ENCODE measurements around the gene NOG.

NOG gene

GRCh38 chr17:56558088-56558487 is 35.4 kb upstream of the NOG start:
- no peak overlapping the region for H4K5ac ChIP-seq (ENCODE audit: low read length)
- H3K23ac ChIP-seq (ENCODE audit: low read length) = no peak overlapping the region
- no peak overlapping the region for H3K4me2 ChIP-seq (ENCODE audit: low read length)
- no peak overlapping the region for H3K4me3 ChIP-seq (ENCODE audit: low read length)
- H3K9ac ChIP-seq (ENCODE audit: low read length) = no peak overlapping the region
- no peak overlapping the region for H3K4ac ChIP-seq (ENCODE audit: low read depth, low read length)
- H3K4me1 ChIP-seq (ENCODE audit: control insufficient read depth, low read depth, low read length) = no peaks in the 10 kb centered on the region
- H3K27me3 ChIP-seq (ENCODE audit: insufficient read depth, low read length, poor library complexity) = no peaks in the 10 kb centered on the region
- no peak overlapping the region for H2BK15ac ChIP-seq (replicated peaks; ENCODE audit: low read depth)
- H2AK5ac ChIP-seq (ENCODE audit: low read length) = no peak overlapping the region
- no peaks in the 10 kb centered on the region for H3K79me2 ChIP-seq (ENCODE audit: control insufficient read depth, insufficient read depth, low read length)
- DNase-seq = no peak
- H2BK5ac ChIP-seq (ENCODE audit: low read length) = no peak overlapping the region
- no peaks in the 10 kb centered on the region for H3K36me3 ChIP-seq (ENCODE audit: control insufficient read depth, insufficient read depth, low read length)
- no peaks in the 10 kb centered on the region for H3K79me1 ChIP-seq (ENCODE audit: low read length)
- no peak overlapping the region for H3K27ac ChIP-seq (ENCODE audit: low read depth, low read length)
- WGBS (ENCODE audit: extremely low coverage, insufficient coverage, low lambda C conversion rate) = no CpG with 5 or more reads among the region's 7 CpGs
- no peak overlapping the region for H2BK120ac ChIP-seq (ENCODE audit: low read depth, low read length)
- H4K8ac ChIP-seq (ENCODE audit: low read depth, low read length) = no peak overlapping the region
- H3K18ac ChIP-seq (ENCODE audit: low read length) = no peak overlapping the region
- H3K56ac ChIP-seq (ENCODE audit: low read length) = no peak overlapping the region

- no peaks in the 10 kb centered on the region for H3K79me1 ChIP-seq (ENCODE audit: low read length)
- no peak overlapping the region for H2AK5ac ChIP-seq (ENCODE audit: low read length)
- H2BK15ac ChIP-seq (replicated peaks; ENCODE audit: low read depth) = no peak overlapping the region
- H2BK5ac ChIP-seq (ENCODE audit: low read length) = no peak overlapping the region
- H3K23ac ChIP-seq (ENCODE audit: low read length) = no peak overlapping the region
- no peak overlapping the region for H4K8ac ChIP-seq (ENCODE audit: low read depth, low read length)
- no peaks in the 10 kb centered on the region for H3K36me3 ChIP-seq (ENCODE audit: control insufficient read depth, insufficient read depth, low read length)
- H3K4me1 ChIP-seq (ENCODE audit: control insufficient read depth, low read depth, low read length) = no peaks in the 10 kb centered on the region
- no peak overlapping the region for H3K56ac ChIP-seq (ENCODE audit: low read length)
- H3K4ac ChIP-seq (ENCODE audit: low read depth, low read length) = no peak overlapping the region
- no peak overlapping the region for H3K27ac ChIP-seq (ENCODE audit: low read depth, low read length)
- no peak overlapping the region for H3K9ac ChIP-seq (ENCODE audit: low read length)
- no CpG with 5 or more reads among the region's 3 CpGs for WGBS (ENCODE audit: extremely low coverage, insufficient coverage, low lambda C conversion rate)
- no peak overlapping the region for H4K5ac ChIP-seq (ENCODE audit: low read length)
- H2BK120ac ChIP-seq (ENCODE audit: low read depth, low read length) = no peak overlapping the region
- DNase-seq = peak; percentile 30
- H3K18ac ChIP-seq (ENCODE audit: low read length) = no peak overlapping the region
- H3K4me2 ChIP-seq (ENCODE audit: low read length) = no peak overlapping the region
- no peaks in the 10 kb centered on the region for H3K27me3 ChIP-seq (ENCODE audit: insufficient read depth, low read length, poor library complexity)
- H3K4me3 ChIP-seq (ENCODE audit: low read length) = no peak overlapping the region
- H3K79me2 ChIP-seq (ENCODE audit: control insufficient read depth, insufficient read depth, low read length) = no peaks in the 10 kb centered on the region
Observed at GRCh38 chr17:56570199-56570598, 23.3 kb upstream of the NOG start.

- H3K36me3 ChIP-seq (ENCODE audit: control insufficient read depth, insufficient read depth, low read length) = no peaks in the 10 kb centered on the region
- H2BK5ac ChIP-seq (ENCODE audit: low read length) = no peak overlapping the region
- H2BK15ac ChIP-seq (replicated peaks; ENCODE audit: low read depth) = no peak overlapping the region
- H3K79me1 ChIP-seq (ENCODE audit: low read length) = no peaks in the 10 kb centered on the region
- no CpG with 5 or more reads among the region's 1 CpG for WGBS (ENCODE audit: extremely low coverage, insufficient coverage, low lambda C conversion rate)
- H3K56ac ChIP-seq (ENCODE audit: low read length) = no peak overlapping the region
- H3K27ac ChIP-seq (ENCODE audit: low read depth, low read length) = no peak overlapping the region
- H3K79me2 ChIP-seq (ENCODE audit: control insufficient read depth, insufficient read depth, low read length) = no peaks in the 10 kb centered on the region
- no peak overlapping the region for H3K4me3 ChIP-seq (ENCODE audit: low read length)
- H2AK5ac ChIP-seq (ENCODE audit: low read length) = no peak overlapping the region
- no peaks in the 10 kb centered on the region for H3K27me3 ChIP-seq (ENCODE audit: insufficient read depth, low read length, poor library complexity)
- DNase-seq = no peak
- H3K4ac ChIP-seq (ENCODE audit: low read depth, low read length) = no peak overlapping the region
- H3K9ac ChIP-seq (ENCODE audit: low read length) = no peak overlapping the region
- no peak overlapping the region for H4K8ac ChIP-seq (ENCODE audit: low read depth, low read length)
- no peak overlapping the region for H3K4me2 ChIP-seq (ENCODE audit: low read length)
- no peaks in the 10 kb centered on the region for H3K4me1 ChIP-seq (ENCODE audit: control insufficient read depth, low read depth, low read length)
- H2BK120ac ChIP-seq (ENCODE audit: low read depth, low read length) = no peak overlapping the region
- no peak overlapping the region for H3K23ac ChIP-seq (ENCODE audit: low read length)
- H4K5ac ChIP-seq (ENCODE audit: low read length) = no peak overlapping the region
- no peak overlapping the region for H3K18ac ChIP-seq (ENCODE audit: low read length)
Observed at GRCh38 chr17:56571456-56571855, 22.0 kb upstream of the NOG start.

- H3K27me3 ChIP-seq (ENCODE audit: insufficient read depth, low read length, poor library complexity) = no peaks in the 10 kb centered on the region
- no peak overlapping the region for H3K23ac ChIP-seq (ENCODE audit: low read length)
- H3K36me3 ChIP-seq (ENCODE audit: control insufficient read depth, insufficient read depth, low read length) = no peaks in the 10 kb centered on the region
- peaks cover 1% of the 10 kb centered on the region for H3K4me1 ChIP-seq (ENCODE audit: control insufficient read depth, low read depth, low read length)
- H3K79me1 ChIP-seq (ENCODE audit: low read length) = no peaks in the 10 kb centered on the region
- no peak overlapping the region for H2BK5ac ChIP-seq (ENCODE audit: low read length)
- no peak for DNase-seq
- H3K9ac ChIP-seq (ENCODE audit: low read length) = no peak overlapping the region
- H4K8ac ChIP-seq (ENCODE audit: low read depth, low read length) = no peak overlapping the region
- no peak overlapping the region for H3K4ac ChIP-seq (ENCODE audit: low read depth, low read length)
- H3K27ac ChIP-seq (ENCODE audit: low read depth, low read length) = no peak overlapping the region
- H3K4me3 ChIP-seq (ENCODE audit: low read length) = no peak overlapping the region
- no peak overlapping the region for H3K4me2 ChIP-seq (ENCODE audit: low read length)
- no peaks in the 10 kb centered on the region for H3K79me2 ChIP-seq (ENCODE audit: control insufficient read depth, insufficient read depth, low read length)
- no peak overlapping the region for H2BK120ac ChIP-seq (ENCODE audit: low read depth, low read length)
- peak overlapping the region; percentile 46 for H3K18ac ChIP-seq (ENCODE audit: low read length)
- H2AK5ac ChIP-seq (ENCODE audit: low read length) = no peak overlapping the region
- H3K56ac ChIP-seq (ENCODE audit: low read length) = no peak overlapping the region
- WGBS (ENCODE audit: extremely low coverage, insufficient coverage, low lambda C conversion rate) = no CpG with 5 or more reads among the region's 5 CpGs
- no peak overlapping the region for H4K5ac ChIP-seq (ENCODE audit: low read length)
- no peak overlapping the region for H2BK15ac ChIP-seq (replicated peaks; ENCODE audit: low read depth)
Observed at GRCh38 chr17:56577190-56577842, 16.2 kb upstream of the NOG start.

- Histone ChIP-seq H3K23ac (ENCODE audit: low read length) (no peak overlapping the region), H3K79me1 (ENCODE audit: low read length) (no peaks in the 10 kb centered on the region), H3K27me3 (ENCODE audit: insufficient read depth, low read length, poor library complexity) (no peaks in the 10 kb centered on the region), H3K4ac (ENCODE audit: low read depth, low read length) (no peak overlapping the region), H3K18ac (ENCODE audit: low read length) (peak overlapping the region; percentile 46), H2BK5ac (ENCODE audit: low read length) (no peak overlapping the region), H2BK15ac (replicated peaks; ENCODE audit: low read depth) (no peak overlapping the region), H3K4me3 (ENCODE audit: low read length) (no peak overlapping the region), H3K27ac (ENCODE audit: low read depth, low read length) (no peak overlapping the region), H4K5ac (ENCODE audit: low read length) (no peak overlapping the region), H3K4me2 (ENCODE audit: low read length) (no peak overlapping the region), H3K4me1 (ENCODE audit: control insufficient read depth, low read depth, low read length) (peaks cover 1% of the 10 kb centered on the region), H2AK5ac (ENCODE audit: low read length) (no peak overlapping the region), H2BK120ac (ENCODE audit: low read depth, low read length) (no peak overlapping the region), H3K56ac (ENCODE audit: low read length) (no peak overlapping the region), H3K9ac (ENCODE audit: low read length) (no peak overlapping the region), H4K8ac (ENCODE audit: low read depth, low read length) (no peak overlapping the region), H3K36me3 (ENCODE audit: control insufficient read depth, insufficient read depth, low read length) (no peaks in the 10 kb centered on the region), H3K79me2 (ENCODE audit: control insufficient read depth, insufficient read depth, low read length) (no peaks in the 10 kb centered on the region)
- no peak for DNase-seq
- WGBS (ENCODE audit: extremely low coverage, insufficient coverage, low lambda C conversion rate) = no CpG with 5 or more reads among the region's 15 CpGs
Observed at GRCh38 chr17:56577843-56578204, 15.7 kb upstream of the NOG start.

Data from mesendoderm (in vitro differentiated cells).